SU-DHL-6 (cell line): ENCODE results near the gene CDK13.

Experiments
- EZH2phosphoT487 ChIP-seq: fragments of 200-600 bp; sonication (generic), shearing (Covaris generic); conservative IDR thresholded peaks from 2 replicates; pipeline ENCODE4 v1.6.1; 2018; ENCODE audit warnings: mild to moderate bottlenecking, antibody characterized with exemption, low read length, moderate library complexity, mixed read lengths
- TF ChIP-seq, protein P1 (sequence below): fragments of 200-600 bp; sonication (generic); IDR thresholded peaks from one replicate; pipeline ENCODE4 v1.5.1; 2017; ENCODE audit warnings: antibody characterized with exemption, mild to moderate bottlenecking, low read length, moderate library complexity; ENCODE audit not compliant: insufficient read depth, poor library complexity, severe bottlenecking

DNA sequence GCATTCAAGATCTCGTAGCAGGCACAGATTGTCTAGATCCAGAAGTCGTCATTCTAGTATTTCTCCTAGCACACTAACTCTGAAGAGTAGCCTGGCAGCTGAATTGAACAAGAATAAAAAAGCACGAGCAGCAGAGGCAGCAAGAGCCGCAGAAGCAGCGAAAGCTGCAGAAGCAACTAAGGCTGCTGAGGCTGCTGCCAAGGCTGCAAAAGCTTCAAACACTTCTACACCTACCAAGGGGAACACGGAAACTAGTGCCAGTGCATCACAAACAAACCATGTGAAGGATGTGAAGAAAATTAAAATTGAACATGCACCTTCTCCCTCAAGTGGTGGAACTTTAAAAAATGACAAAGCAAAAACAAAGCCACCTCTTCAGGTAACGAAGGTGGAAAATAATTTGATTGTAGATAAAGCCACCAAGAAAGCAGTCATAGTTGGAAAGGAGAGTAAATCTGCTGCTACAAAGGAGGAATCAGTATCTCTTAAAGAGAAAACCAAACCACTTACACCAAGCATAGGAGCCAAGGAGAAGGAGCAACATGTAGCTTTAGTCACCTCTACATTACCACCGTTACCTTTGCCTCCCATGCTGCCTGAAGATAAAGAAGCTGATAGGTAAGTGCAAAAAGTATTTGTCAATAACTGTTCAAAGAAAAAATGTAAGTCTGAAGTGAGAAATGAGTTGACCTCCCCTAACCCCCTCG, 37.7 kb downstream of the CDK13 start:
- TF ChIP-seq, protein P1, sequence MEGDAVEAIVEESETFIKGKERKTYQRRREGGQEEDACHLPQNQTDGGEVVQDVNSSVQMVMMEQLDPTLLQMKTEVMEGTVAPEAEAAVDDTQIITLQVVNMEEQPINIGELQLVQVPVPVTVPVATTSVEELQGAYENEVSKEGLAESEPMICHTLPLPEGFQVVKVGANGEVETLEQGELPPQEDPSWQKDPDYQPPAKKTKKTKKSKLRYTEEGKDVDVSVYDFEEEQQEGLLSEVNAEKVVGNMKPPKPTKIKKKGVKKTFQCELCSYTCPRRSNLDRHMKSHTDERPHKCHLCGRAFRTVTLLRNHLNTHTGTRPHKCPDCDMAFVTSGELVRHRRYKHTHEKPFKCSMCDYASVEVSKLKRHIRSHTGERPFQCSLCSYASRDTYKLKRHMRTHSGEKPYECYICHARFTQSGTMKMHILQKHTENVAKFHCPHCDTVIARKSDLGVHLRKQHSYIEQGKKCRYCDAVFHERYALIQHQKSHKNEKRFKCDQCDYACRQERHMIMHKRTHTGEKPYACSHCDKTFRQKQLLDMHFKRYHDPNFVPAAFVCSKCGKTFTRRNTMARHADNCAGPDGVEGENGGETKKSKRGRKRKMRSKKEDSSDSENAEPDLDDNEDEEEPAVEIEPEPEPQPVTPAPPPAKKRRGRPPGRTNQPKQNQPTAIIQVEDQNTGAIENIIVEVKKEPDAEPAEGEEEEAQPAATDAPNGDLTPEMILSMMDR = no peak
- no peak for TF ChIP-seq EZH2phosphoT487
